Glomerular endothelial cell (primary cell): ENCODE measurements around the gene ALOXE3. TPM values are rescaled to one million over a fixed set of nuclear protein-coding genes. Genes with fewer than 3 reads are reported as not detected.
A peak's percentile ranks its signal among the peaks of the same experiment; 100 is the strongest.
"Not testable (repeated sequence)": the region's sequence is repeated elsewhere in the genome, so short reads cannot be mapped to it uniquely, and the experiment has no call there.

Experiments used
- DNase-seq: peaks from one replicate; pipeline ENCODE4 v3.0.0-alpha.2; 2011; ENCODE audit warnings: low read depth, low spot score; ENCODE audit errors: extremely low read depth
- total RNA-seq: library from RNA; depleted of rRNA; stranded (reverse); fragments of >200 nt; gene quantifications from 2 replicates; pipeline ENCODE4 v1.2.3, GENCODE V29; 2015

The ALOXE3 gene
- total RNA-seq, 1 donor from 2014 or later: not detected

- no peak for DNase-seq
Observed at GRCh38 chr17:8123695-8124349, 5.5 kb upstream of the ALOXE3 start, which contains the start of gene HES7. Gene HES7, minus strand, starts transcription at chr17:8124106. Its CDS starts 22 bp downstream, at chr17:8124084.

GRCh38 chr17:8122924-8123694, 4.8 kb upstream of the ALOXE3 start:
- no peak for DNase-seq

GRCh38 chr17:8122422-8122923, 4.2 kb upstream of the ALOXE3 start:
- no peak for DNase-seq

GRCh38 chr17:8121681-8122421, 3.5 kb upstream of the ALOXE3 start:
- no peak for DNase-seq

GRCh38 chr17:8121407-8121680, 3.0 kb upstream of the ALOXE3 start:
- DNase-seq: no peak

- DNase-seq: peak; percentile 31
Observed at GRCh38 chr17:8120520-8121406, 2.4 kb upstream of the ALOXE3 start.

- DNase-seq: peak; percentile 96
Observed at GRCh38 chr17:8119581-8120519, 1.5 kb upstream of the ALOXE3 start.

- peak; percentile 54 for DNase-seq
Observed at GRCh38 chr17:8118769-8119580, 661 bp upstream of the ALOXE3 start.

GRCh38 chr17:8117367-8117979, 841 bp downstream of the ALOXE3 start:
- DNase-seq: no peak

- no peak for DNase-seq
Observed at GRCh38 chr17:8116776-8117175, 1.5 kb downstream of the ALOXE3 start.

- DNase-seq: no peak
Observed at GRCh38 chr17:8110907-8111306, 7.4 kb downstream of the ALOXE3 start.

- no peak for DNase-seq
Observed at GRCh38 chr17:8110456-8110804, 7.9 kb downstream of the ALOXE3 start.

- no peak for DNase-seq
Observed at GRCh38 chr17:8109661-8110455, 8.5 kb downstream of the ALOXE3 start.

GRCh38 chr17:8108972-8109660, 9.2 kb downstream of the ALOXE3 start:
- no peak for DNase-seq

GRCh38 chr17:8106980-8107379, 11.3 kb downstream of the ALOXE3 start:
- not testable (repeated sequence) for DNase-seq

- DNase-seq: no peak
Observed at GRCh38 chr17:8105957-8106398, 12.3 kb downstream of the ALOXE3 start.

- DNase-seq: no peak
Observed at GRCh38 chr17:8104911-8105310, 13.4 kb downstream of the ALOXE3 start.
